ENCODE results near the gene MRPL45. TPM values are rescaled to one million over a fixed set of nuclear protein-coding genes. Genes with fewer than 3 reads are reported as not detected.

Gene MRPL45
- total RNA-seq, 1 experiment from 2014 or later, result 48.4 TPM

DNA sequence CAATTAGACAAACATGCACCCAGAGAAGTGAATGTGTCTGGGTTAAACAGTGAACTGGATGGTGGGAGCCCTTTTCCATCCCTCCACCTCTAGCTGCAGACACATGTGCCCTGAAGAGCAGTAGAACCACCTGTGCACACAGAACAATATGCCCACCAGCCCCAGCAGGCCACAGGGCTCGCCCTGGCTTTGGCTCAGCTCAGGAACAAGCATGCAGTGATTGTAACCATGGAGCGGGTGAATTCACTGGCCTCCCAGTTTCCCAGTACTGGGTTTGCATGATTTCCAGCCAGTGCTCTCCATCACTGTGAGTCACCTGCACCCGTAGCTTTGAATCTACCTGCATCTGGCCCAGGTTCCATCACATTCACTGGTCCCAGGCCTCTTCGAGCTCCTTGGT, 41.6 kb downstream of the MRPL45 start:
- H3K27ac Mint-ChIP-seq (ENCODE audit: low read depth, unreplicated experiment), result no peak overlapping the region

DNA sequence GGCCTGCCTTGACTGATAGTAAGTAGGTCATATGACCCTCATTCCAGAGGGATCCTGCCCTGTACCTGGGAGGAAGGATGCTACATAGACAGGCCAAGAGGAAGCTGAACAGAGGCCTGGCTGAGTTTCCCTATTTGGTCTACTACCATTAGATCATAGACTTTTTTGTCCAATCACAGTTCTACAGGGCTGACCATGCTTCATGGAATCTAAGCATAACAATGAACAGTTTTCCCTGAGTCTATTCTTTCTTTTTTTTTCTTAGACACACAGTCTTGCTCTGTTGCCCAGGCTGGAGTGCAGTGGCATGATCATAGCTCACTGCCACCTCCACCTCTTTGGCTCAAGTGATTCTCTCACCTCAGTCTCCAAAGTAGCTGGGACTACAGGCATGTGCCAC, 42.9 kb downstream of the MRPL45 start:
- no peaks in the 10 kb centered on the region for H3K9me3 Mint-ChIP-seq (ENCODE audit: unreplicated experiment)
- peaks cover 10% of the 10 kb centered on the region for H3K27me3 Mint-ChIP-seq (ENCODE audit: insufficient read depth, unreplicated experiment)
- no peak for DNase-seq (ENCODE audit: unreplicated experiment)
- TF ChIP-seq, protein P1, sequence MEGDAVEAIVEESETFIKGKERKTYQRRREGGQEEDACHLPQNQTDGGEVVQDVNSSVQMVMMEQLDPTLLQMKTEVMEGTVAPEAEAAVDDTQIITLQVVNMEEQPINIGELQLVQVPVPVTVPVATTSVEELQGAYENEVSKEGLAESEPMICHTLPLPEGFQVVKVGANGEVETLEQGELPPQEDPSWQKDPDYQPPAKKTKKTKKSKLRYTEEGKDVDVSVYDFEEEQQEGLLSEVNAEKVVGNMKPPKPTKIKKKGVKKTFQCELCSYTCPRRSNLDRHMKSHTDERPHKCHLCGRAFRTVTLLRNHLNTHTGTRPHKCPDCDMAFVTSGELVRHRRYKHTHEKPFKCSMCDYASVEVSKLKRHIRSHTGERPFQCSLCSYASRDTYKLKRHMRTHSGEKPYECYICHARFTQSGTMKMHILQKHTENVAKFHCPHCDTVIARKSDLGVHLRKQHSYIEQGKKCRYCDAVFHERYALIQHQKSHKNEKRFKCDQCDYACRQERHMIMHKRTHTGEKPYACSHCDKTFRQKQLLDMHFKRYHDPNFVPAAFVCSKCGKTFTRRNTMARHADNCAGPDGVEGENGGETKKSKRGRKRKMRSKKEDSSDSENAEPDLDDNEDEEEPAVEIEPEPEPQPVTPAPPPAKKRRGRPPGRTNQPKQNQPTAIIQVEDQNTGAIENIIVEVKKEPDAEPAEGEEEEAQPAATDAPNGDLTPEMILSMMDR (IDR thresholded peaks at IDR 0.05; ENCODE audit: unreplicated experiment), result no peak
- no peaks in the 10 kb centered on the region for H3K36me3 Mint-ChIP-seq (ENCODE audit: insufficient read depth, unreplicated experiment)
- no peak overlapping the region for H3K27ac Mint-ChIP-seq (ENCODE audit: low read depth, unreplicated experiment)
- CTCF ChIA-PET, result interaction anchor here (0.7 to 2.3 kb wide), 4 partner anchors 10 to 328 kb away, joined by 3 to 19 read pairs (median 10); no protein-coding TSS in a partner anchor
- no peak overlapping the region for H3K4me3 Mint-ChIP-seq (ENCODE audit: unreplicated experiment)
- intact Hi-C loops (cut with micrococcal nuclease), result no loop called here
- BruUV-seq (replicated peaks), result no TSS peak
- H3K4me1 Mint-ChIP-seq (ENCODE audit: insufficient read depth, unreplicated experiment), result no peaks in the 10 kb centered on the region
- POLR2A ChIA-PET, result interaction anchor here (2.3 kb wide), 1 partner anchor 11 kb away, joined by 7 read pairs; no protein-coding TSS in a partner anchor

More for the DNA sequence above, 41.6 kb downstream of the MRPL45 start:
- CTCF ChIA-PET, result interaction anchor here (1.2 to 2.9 kb wide), 2 partner anchors 10 to 16 kb away, joined by 5 to 14 read pairs; no protein-coding TSS in a partner anchor
- TF ChIP-seq, protein P1 (IDR thresholded peaks at IDR 0.05; ENCODE audit: unreplicated experiment), result no peak
- intact Hi-C loops (cut with micrococcal nuclease), result no loop called here
- no TSS peak for BruUV-seq (replicated peaks)
- Mint-ChIP-seq H3K4me1 (ENCODE audit: insufficient read depth, unreplicated experiment) (no peaks in the 10 kb centered on the region), H3K36me3 (ENCODE audit: insufficient read depth, unreplicated experiment) (no peaks in the 10 kb centered on the region), H3K27me3 (ENCODE audit: insufficient read depth, unreplicated experiment) (peaks cover 1% of the 10 kb centered on the region), H3K9me3 (ENCODE audit: unreplicated experiment) (no peaks in the 10 kb centered on the region), H3K4me3 (ENCODE audit: unreplicated experiment) (no peak overlapping the region)
- POLR2A ChIA-PET, result no interaction called here
- no peak for DNase-seq (ENCODE audit: unreplicated experiment)

DNA sequence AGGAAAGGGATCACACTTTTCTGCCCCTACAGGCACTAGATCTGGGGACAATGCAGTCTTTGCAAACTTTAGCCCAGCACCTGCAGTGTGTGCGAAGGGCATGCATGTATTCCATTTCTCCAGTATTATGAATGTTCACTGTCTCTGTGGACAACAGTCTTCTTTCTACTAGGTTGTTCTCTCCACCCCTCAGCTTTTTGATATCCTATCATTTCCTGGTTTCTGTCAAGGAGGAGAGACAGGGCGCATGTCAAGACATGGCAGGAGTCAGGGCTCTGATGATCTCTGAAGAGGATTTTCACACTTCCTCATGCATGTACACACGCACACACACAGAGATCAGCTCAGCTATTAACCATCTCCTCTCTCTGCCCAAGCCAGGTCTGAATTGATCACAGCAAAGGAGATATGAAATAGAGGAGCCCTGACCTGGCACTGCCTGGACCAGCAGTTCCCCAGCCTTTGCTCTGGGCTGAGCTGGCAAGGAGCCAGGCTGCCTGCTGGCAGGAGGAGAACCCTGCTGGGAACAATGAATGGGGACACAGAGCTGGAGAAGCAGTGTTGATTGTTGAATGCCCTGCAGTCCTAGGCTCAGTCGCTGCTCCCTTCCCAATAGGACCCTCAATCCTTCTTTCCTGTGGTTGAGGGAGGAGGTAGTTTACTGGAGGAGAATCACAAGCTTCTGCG, 44.2 kb downstream of the MRPL45 start:
- TF ChIP-seq, protein P1 (IDR thresholded peaks at IDR 0.05; ENCODE audit: unreplicated experiment), result no peak
- Mint-ChIP-seq H3K27ac (ENCODE audit: low read depth, unreplicated experiment) (no peak overlapping the region), H3K9me3 (ENCODE audit: unreplicated experiment) (no peaks in the 10 kb centered on the region), H3K27me3 (ENCODE audit: insufficient read depth, unreplicated experiment) (peaks cover 10% of the 10 kb centered on the region), H3K36me3 (ENCODE audit: insufficient read depth, unreplicated experiment) (no peaks in the 10 kb centered on the region), H3K4me1 (ENCODE audit: insufficient read depth, unreplicated experiment) (no peaks in the 10 kb centered on the region), H3K4me3 (ENCODE audit: unreplicated experiment) (no peak overlapping the region)
- peak; percentile 44 for DNase-seq (ENCODE audit: unreplicated experiment)
- no TSS peak for BruUV-seq (replicated peaks)
- ChIA-PET POLR2A (interaction anchor here (1.0 to 2.3 kb wide), 2 partner anchors 11 to 13 kb away, joined by 3 to 7 read pairs; no protein-coding TSS in a partner anchor), CTCF (interaction anchor here (0.9 to 2.3 kb wide), 5 partner anchors 8 to 73 kb away, joined by 3 to 19 read pairs (median 11); no protein-coding TSS in a partner anchor)
- intact Hi-C loops (cut with micrococcal nuclease), result no loop called here

DNA sequence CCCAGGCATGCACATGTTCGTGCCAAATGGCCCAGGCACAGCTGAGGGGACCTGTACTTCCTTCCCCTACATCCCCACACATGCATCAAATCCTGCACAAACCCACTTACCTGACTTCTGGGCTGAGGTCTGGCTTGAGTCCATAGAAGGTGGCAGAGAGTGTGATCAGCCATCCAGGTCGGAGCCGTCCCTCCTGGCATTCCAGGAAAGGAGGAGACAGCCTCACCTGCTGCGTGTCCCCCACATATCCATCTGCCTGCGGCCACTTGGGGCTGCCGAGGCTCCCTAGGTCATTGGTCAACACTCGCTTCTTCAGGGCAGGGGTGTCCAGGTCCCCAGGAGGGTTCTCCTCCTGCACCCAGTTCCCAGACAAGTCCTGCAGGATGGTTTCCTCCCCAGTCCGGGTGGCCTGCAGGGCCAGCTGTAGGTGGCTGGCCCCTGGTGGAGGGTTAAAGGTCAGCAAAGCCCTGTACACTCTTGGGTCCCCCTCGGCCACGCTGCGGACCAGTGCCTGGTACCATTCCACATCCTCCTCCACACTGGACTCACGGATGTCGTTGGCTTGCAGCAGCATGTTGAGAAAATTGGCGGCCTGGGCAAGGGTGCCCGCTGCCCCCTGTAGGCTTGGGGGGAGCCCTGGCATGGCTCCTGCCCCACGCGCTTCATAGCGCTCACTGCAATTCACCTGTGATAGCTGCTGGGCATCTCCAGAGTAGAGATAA, 46.1 kb downstream of the MRPL45 start:
- TF ChIP-seq, protein P1 (IDR thresholded peaks at IDR 0.05; ENCODE audit: unreplicated experiment), result no peak
- ChIA-PET POLR2A (no interaction called here), CTCF (interaction anchor here (0.8 to 2.2 kb wide), 2 partner anchors 21 to 71 kb away, joined by 3 to 11 read pairs; no protein-coding TSS in a partner anchor)
- Mint-ChIP-seq H3K4me3 (ENCODE audit: unreplicated experiment) (no peak overlapping the region), H3K36me3 (ENCODE audit: insufficient read depth, unreplicated experiment) (no peaks in the 10 kb centered on the region), H3K27me3 (ENCODE audit: insufficient read depth, unreplicated experiment) (peaks cover 10% of the 10 kb centered on the region), H3K27ac (ENCODE audit: low read depth, unreplicated experiment) (no peak overlapping the region), H3K4me1 (ENCODE audit: insufficient read depth, unreplicated experiment) (no peaks in the 10 kb centered on the region), H3K9me3 (ENCODE audit: unreplicated experiment) (no peaks in the 10 kb centered on the region)
- BruUV-seq (replicated peaks), result no TSS peak
- no peak for DNase-seq (ENCODE audit: unreplicated experiment)
- intact Hi-C loops (cut with micrococcal nuclease), result no loop called here

Data from MCF 10A (cell line).